Gastrocnemius medialis (tissue), 4 donors: ENCODE measurements around the gene CAMTA1.

ENCODE experiments used
- POLR2A ChIP-seq, 2 donors: fragments of 450-650 bp; IDR thresholded peaks; one replicate each; pipeline ENCODE4 v1.6.1; 2017; ENCODE audit warnings: antibody characterized with exemption in 2 of 2, mild to moderate bottlenecking in 2 of 2, moderate library complexity in 2 of 2
- TF ChIP-seq, protein P1 (sequence below), 5 experiments: fragments of 450-650 bp in 3 of 5; fragments of 200-600 bp in 2 of 5; sonication (generic) in 2 of 5; IDR thresholded peaks in 4 of 5; conservative IDR thresholded peaks in 1 of 5; 1 replicate in 4 of 5; 2 replicates in 1 of 5; pipeline ENCODE4 v1.5.1; 2016 to 2019; ENCODE audit warnings: antibody characterized with exemption in 5 of 5, mild to moderate bottlenecking in 3 of 5, moderate library complexity in 3 of 5

DNA sequence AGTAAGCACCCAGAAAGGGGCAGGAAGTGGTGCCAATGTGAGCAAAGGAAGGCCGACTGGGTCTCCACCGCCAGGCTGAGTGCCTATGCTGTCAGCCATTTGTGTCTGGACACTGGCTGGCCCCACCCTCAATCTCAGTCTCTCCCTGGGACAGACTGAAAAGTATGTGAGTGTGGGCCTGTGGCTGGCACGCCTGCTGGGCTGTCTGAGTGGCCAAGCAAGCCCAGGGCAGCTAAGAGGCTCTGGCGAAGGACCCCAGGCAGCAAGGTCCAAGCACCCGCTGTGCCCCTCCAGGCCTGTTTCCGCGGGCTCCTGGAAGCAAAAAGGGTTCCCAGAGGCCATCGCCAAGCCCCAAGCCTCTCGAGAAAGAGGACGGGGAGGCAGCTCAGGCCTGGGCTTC, 892.6 kb downstream of the CAMTA1 start:
- TF ChIP-seq, protein P1, sequence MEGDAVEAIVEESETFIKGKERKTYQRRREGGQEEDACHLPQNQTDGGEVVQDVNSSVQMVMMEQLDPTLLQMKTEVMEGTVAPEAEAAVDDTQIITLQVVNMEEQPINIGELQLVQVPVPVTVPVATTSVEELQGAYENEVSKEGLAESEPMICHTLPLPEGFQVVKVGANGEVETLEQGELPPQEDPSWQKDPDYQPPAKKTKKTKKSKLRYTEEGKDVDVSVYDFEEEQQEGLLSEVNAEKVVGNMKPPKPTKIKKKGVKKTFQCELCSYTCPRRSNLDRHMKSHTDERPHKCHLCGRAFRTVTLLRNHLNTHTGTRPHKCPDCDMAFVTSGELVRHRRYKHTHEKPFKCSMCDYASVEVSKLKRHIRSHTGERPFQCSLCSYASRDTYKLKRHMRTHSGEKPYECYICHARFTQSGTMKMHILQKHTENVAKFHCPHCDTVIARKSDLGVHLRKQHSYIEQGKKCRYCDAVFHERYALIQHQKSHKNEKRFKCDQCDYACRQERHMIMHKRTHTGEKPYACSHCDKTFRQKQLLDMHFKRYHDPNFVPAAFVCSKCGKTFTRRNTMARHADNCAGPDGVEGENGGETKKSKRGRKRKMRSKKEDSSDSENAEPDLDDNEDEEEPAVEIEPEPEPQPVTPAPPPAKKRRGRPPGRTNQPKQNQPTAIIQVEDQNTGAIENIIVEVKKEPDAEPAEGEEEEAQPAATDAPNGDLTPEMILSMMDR (IDR thresholded peaks at IDR 0.05 in 4 of 5, conservative IDR thresholded peaks at IDR 0.05 in 1 of 5) = no peak
- TF ChIP-seq POLR2A (IDR thresholded peaks at IDR 0.05) = no peak
